PC-9 (cell line): ENCODE data around the gene SUN3. TPM values are rescaled to one million over a fixed set of nuclear protein-coding genes. Genes with fewer than 3 reads are reported as not detected.
"Not testable (repeated sequence)": the region's sequence is repeated elsewhere in the genome, so short reads cannot be mapped to it uniquely, and the experiment has no call there.

Experiments used
- BruUV-seq: library from RNA; stranded (reverse); fragments of 400-500 nt; replicated peaks from 2 replicates; lab custom pipeline; 2021; lab: Mats Ljungman, UMichigan
- CTCF ChIA-PET: fragments of 300-600 bp; sonication (Branson Sonifier 250); formaldehyde crosslinking; loops from one replicate; lab custom pipeline; 2022; ENCODE audit warnings: antibody characterized with exemption; lab: Charles Lee
- POLR2A ChIA-PET: fragments of 300-600 bp; sonication (Branson Sonifier 250); formaldehyde crosslinking; loops from one replicate; lab custom pipeline; 2022; ENCODE audit warnings: antibody characterized with exemption; ENCODE audit not compliant: unreplicated experiment; lab: Charles Lee
- DNase-seq, 2 experiments: peaks; one replicate each; pipeline versions ENCODE4 v3.0.0 to v3.0.0-alpha.2; 2015 to 2022; ENCODE audit warnings: mixed read lengths in 1 of 2
- H2AFZ ChIP-seq: fragments of 200-600 bp; sonication (generic); 2 replicates; pipeline ENCODE4 v1.8.1; 2017; ENCODE audit warnings: antibody characterized with exemption
- H3F3A ChIP-seq: fragments of 200-600 bp; sonication (generic); 2 replicates; pipeline ENCODE4 v1.8.1; 2017; ENCODE audit warnings: antibody characterized with exemption, mild to moderate bottlenecking, low read depth; ENCODE audit not compliant: insufficient read depth
- H3K27ac ChIP-seq: fragments of 200-600 bp; sonication (generic); 2 replicates; pipeline ENCODE4 v1.6.1; 2016; ENCODE audit warnings: mixed run types
- H3K27me3 ChIP-seq: fragments of 200-600 bp; sonication (generic); 2 replicates; pipeline ENCODE4 v1.6.1; 2016; ENCODE audit warnings: low read depth, mixed run types; ENCODE audit not compliant: insufficient read depth
- H3K36me3 ChIP-seq: fragments of 200-600 bp; sonication (generic); 2 replicates; pipeline ENCODE4 v1.6.1; 2016; ENCODE audit warnings: low read depth, mixed run types
- H3K4me1 ChIP-seq: fragments of 200-600 bp; sonication (generic); replicated peaks from 2 replicates; pipeline ENCODE4 v1.6.1; 2016; ENCODE audit warnings: mixed run types; ENCODE audit not compliant: insufficient read depth
- H3K4me2 ChIP-seq: fragments of 200-600 bp; sonication (generic); 2 replicates; pipeline ENCODE4 v1.6.1; 2017; ENCODE audit warnings: mixed run types
- H3K4me3 ChIP-seq: fragments of 200-600 bp; sonication (generic); 2 replicates; pipeline ENCODE4 v1.6.1; 2016; ENCODE audit warnings: mixed run types
- H3K79me2 ChIP-seq: fragments of 200-600 bp; sonication (generic); 2 replicates; pipeline ENCODE4 v1.6.1; 2017; ENCODE audit warnings: low read depth, mixed run types
- H3K9me2 ChIP-seq: fragments of 200-600 bp; sonication (generic); 2 replicates; pipeline ENCODE4 v1.8.1; 2017; ENCODE audit warnings: mild to moderate bottlenecking; ENCODE audit not compliant: insufficient read depth
- H3K9me3 ChIP-seq: fragments of 200-600 bp; sonication (generic); 2 replicates; pipeline ENCODE4 v1.8.1; 2016; ENCODE audit warnings: low read depth; ENCODE audit not compliant: insufficient read depth
- H4K20me1 ChIP-seq: fragments of 200-600 bp; sonication (generic); 2 replicates; pipeline ENCODE4 v1.8.1; 2017; ENCODE audit not compliant: insufficient read depth
- CTCF ChIP-seq: fragments of 200-600 bp; sonication (generic); conservative IDR thresholded peaks from 2 replicates; pipeline ENCODE4 v1.6.1; 2017; ENCODE audit warnings: mixed run types, antibody characterized with exemption, mild to moderate bottlenecking, moderate library complexity
- EZH2 ChIP-seq: fragments of 200-600 bp; sonication (generic); IDR thresholded peaks from 2 replicates; pipeline ENCODE4 v1.8.0; 2017; ENCODE audit warnings: antibody characterized with exemption, low read depth
- intact Hi-C: fragments of 100-400 bp; cut with micrococcal nuclease; formaldehyde crosslinking; loops from one replicate; pipeline ENCODE4 v1.10.0; 2022; ENCODE audit not compliant: unreplicated experiment
- total RNA-seq: library from RNA; stranded (reverse); gene quantifications from 2 replicates; pipeline ENCODE4 v1.2.3, GENCODE V29; 2021

The SUN3 gene
- total RNA-seq, 1 experiment from 2014 or later = 0.24 TPM

- TF ChIP-seq CTCF (no peak), EZH2 (no peak)
Measured at GRCh38 chr7:48004638-48005037, 24.3 kb downstream of the SUN3 start.

DNA sequence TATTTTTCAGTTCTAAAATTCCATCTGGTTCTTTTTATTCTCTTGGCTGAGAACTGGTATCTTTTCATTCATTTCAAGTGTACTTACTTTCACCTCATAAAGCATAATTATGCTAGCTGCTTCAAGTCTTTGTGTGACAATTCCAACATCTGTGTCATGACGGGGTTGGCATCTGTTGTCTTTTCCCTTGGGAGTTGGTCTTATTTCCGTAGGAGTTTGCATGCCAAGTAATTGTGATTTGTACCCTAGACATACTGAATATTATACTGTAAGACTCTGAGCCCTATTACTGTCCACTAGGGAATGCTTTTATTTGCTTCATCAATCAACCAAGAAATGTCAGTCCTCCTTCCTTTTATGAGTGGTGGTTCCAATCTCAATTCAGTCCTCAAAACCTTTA lies 24.9 kb downstream of the SUN3 start:
- CTCF ChIA-PET = interaction anchor here (0.7 kb wide), 1 partner anchor 868 kb away, joined by 3 read pairs; no protein-coding TSS in a partner anchor
- H3K36me3 ChIP-seq = no peaks in the 10 kb centered on the region
- no peak for DNase-seq

More at GRCh38 chr7:48004638-48005037, 24.3 kb downstream of the SUN3 start:
- BruUV-seq = no TSS peak
- no peak for DNase-seq
- Histone ChIP-seq H3K9me3 (no peaks in the 10 kb centered on the region), H3K27me3 (no peaks in the 10 kb centered on the region), H3K4me3 (no peak overlapping the region), H4K20me1 (no peaks in the 10 kb centered on the region), H2AFZ (no peak overlapping the region), H3K36me3 (no peaks in the 10 kb centered on the region), H3F3A (peaks cover 5% of the 10 kb centered on the region; the same call in 1 of the 2 replicates), H3K4me2 (no peak overlapping the region), H3K27ac (no peak overlapping the region), H3K9me2 (no peaks in the 10 kb centered on the region), H3K4me1 (0 out of 2 replicates have a peak, but pooled peaks cover 10% of the 10 kb centered on the region), H3K79me2 (no peaks in the 10 kb centered on the region)
- CTCF ChIA-PET = interaction anchor here (0.7 kb wide), 1 partner anchor 867 kb away, joined by 3 read pairs; no protein-coding TSS in a partner anchor
- POLR2A ChIA-PET = no interaction called here
- intact Hi-C loops = no loop called here

DNA sequence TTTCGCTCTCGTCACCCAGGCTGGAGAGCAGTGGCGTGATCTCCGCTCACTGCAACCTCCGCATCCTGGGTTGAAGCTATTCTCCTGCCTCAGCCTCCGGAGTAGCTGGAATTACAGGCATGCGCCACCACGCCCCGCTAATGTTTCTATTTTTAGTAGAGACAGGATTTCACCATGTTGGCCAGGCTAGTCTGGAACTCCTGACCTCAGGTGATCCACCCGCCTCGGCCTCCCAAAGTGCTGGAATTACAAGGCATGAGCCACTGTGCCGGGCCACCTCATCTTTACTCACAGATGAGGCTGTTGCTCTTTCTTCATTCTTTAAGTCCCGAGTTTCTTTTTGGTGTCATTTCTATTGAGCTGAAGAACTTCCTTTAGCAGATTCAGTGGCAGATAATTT lies 28.7 kb downstream of the SUN3 start:
- H3K4me3 ChIP-seq, intact Hi-C loops, H3K9me3 ChIP-seq, H3F3A ChIP-seq, BruUV-seq, H4K20me1 ChIP-seq, H3K27me3 ChIP-seq, H3K36me3 ChIP-seq, H3K27ac ChIP-seq, H3K9me2 ChIP-seq, H3K79me2 ChIP-seq: not testable (repeated sequence)
- DNase-seq = peak in 1 of 2 experiments; percentile 49
- Histone ChIP-seq H3K4me2 (peak overlapping the region; percentile 4), H3K4me1 (0 out of 2 replicates have a peak, but pooled peaks cover 10% of the 10 kb centered on the region), H2AFZ (peak overlapping the region; percentile 53)
- POLR2A ChIA-PET = interaction anchor here (0.7 kb wide), 1 partner anchor 468 kb away, joined by 5 read pairs; no protein-coding TSS in a partner anchor
- CTCF ChIA-PET = interaction anchor here (0.7 to 1.2 kb wide), 5 partner anchors 8 to 475 kb away, joined by 3 to 5 read pairs (median 3); no protein-coding TSS in a partner anchor

More for the DNA sequence above, 24.9 kb downstream of the SUN3 start:
- BruUV-seq = no TSS peak
- no peaks in the 10 kb centered on the region for H4K20me1 ChIP-seq
- H3K4me3 ChIP-seq = no peak overlapping the region
- H3K4me2 ChIP-seq = no peak overlapping the region
- H3K79me2 ChIP-seq = no peaks in the 10 kb centered on the region
- peaks cover 5% of the 10 kb centered on the region; the same call in 1 of the 2 replicates for H3F3A ChIP-seq
- no peak overlapping the region for H2AFZ ChIP-seq
- POLR2A ChIA-PET = no interaction called here
- no peak for TF ChIP-seq EZH2
- TF ChIP-seq CTCF = no peak
- H3K27me3 ChIP-seq = no peaks in the 10 kb centered on the region
- no peak overlapping the region for H3K27ac ChIP-seq
- no peaks in the 10 kb centered on the region for H3K9me2 ChIP-seq
- no peaks in the 10 kb centered on the region for H3K9me3 ChIP-seq
- intact Hi-C loops = no loop called here
- 0 out of 2 replicates have a peak, but pooled peaks cover 10% of the 10 kb centered on the region for H3K4me1 ChIP-seq
